ENCODE results near the gene OR12D1. TPM values are rescaled to one million over a fixed set of nuclear protein-coding genes. Genes with fewer than 3 reads are reported as not detected.
"Not testable (repeated sequence)": the region's sequence is repeated elsewhere in the genome, so short reads cannot be mapped to it uniquely, and the experiment has no call there.

The OR12D1 gene
- polyA plus RNA-seq, 1 experiment, result not detected

- Histone ChIP-seq H3K27me3 (ENCODE audit: control insufficient read depth, insufficient read depth, low read length) (no peaks in the 10 kb centered on the region), H3K9me3 (ENCODE audit: control insufficient read depth, insufficient read depth, low read length) (peaks cover 12% of the 10 kb centered on the region), H3K27ac (ENCODE audit: low read depth, low read length) (no peak overlapping the region), H3K4me3 (ENCODE audit: low read depth, low read length) (no peak overlapping the region)
- no peak for DNase-seq (ENCODE audit: low read depth, low spot score)
- ChIA-PET CTCF (no interaction called here), POLR2A (no interaction called here)
- no peak for TF ChIP-seq CTCF (IDR thresholded peaks at IDR 0.05; ENCODE audit: low read depth, low read length)
Observed at GRCh38 chr6:29442719-29443118, 28.0 kb downstream of the OR12D1 start.

GRCh38 chr6:29444031-29444430, 29.3 kb downstream of the OR12D1 start:
- H3K27me3 ChIP-seq (ENCODE audit: control insufficient read depth, insufficient read depth, low read length); H3K27ac ChIP-seq (ENCODE audit: low read depth, low read length); H3K4me3 ChIP-seq (ENCODE audit: low read depth, low read length); DNase-seq (ENCODE audit: low read depth, low spot score); POLR2A ChIA-PET; CTCF ChIA-PET: not testable (repeated sequence)
- H3K9me3 ChIP-seq (ENCODE audit: control insufficient read depth, insufficient read depth, low read length), result peaks cover 16% of the 10 kb centered on the region

GRCh38 chr6:29447670-29448069, 32.9 kb downstream of the OR12D1 start:
- TF ChIP-seq CTCF (IDR thresholded peaks at IDR 0.05; ENCODE audit: low read depth, low read length), result no peak
- H3K27ac ChIP-seq (ENCODE audit: low read depth, low read length), result no peak overlapping the region

GRCh38 chr6:29451471-29452193, 36.9 kb downstream of the OR12D1 start:
- H3K9me3 ChIP-seq (ENCODE audit: control insufficient read depth, insufficient read depth, low read length), result peaks cover 10% of the 10 kb centered on the region
- CTCF ChIA-PET, result no interaction called here
- DNase-seq (ENCODE audit: low read depth, low spot score), result no peak
- POLR2A ChIA-PET, result no interaction called here
- no peak overlapping the region for H3K4me3 ChIP-seq (ENCODE audit: low read depth, low read length)
- H3K27ac ChIP-seq (ENCODE audit: low read depth, low read length), result no peak overlapping the region
- no peaks in the 10 kb centered on the region for H3K27me3 ChIP-seq (ENCODE audit: control insufficient read depth, insufficient read depth, low read length)
- TF ChIP-seq CTCF (IDR thresholded peaks at IDR 0.05; ENCODE audit: low read depth, low read length), result no peak

More at GRCh38 chr6:29447670-29448069, 32.9 kb downstream of the OR12D1 start:
- Histone ChIP-seq H3K4me3 (ENCODE audit: low read depth, low read length) (no peak overlapping the region), H3K9me3 (ENCODE audit: control insufficient read depth, insufficient read depth, low read length) (peaks cover 12% of the 10 kb centered on the region; the same call in 1 of the 2 replicates), H3K27me3 (ENCODE audit: control insufficient read depth, insufficient read depth, low read length) (no peaks in the 10 kb centered on the region)
- no peak for DNase-seq (ENCODE audit: low read depth, low spot score)
- CTCF ChIA-PET, result no interaction called here
- POLR2A ChIA-PET, result no interaction called here

GRCh38 chr6:29456971-29457370, 42.2 kb downstream of the OR12D1 start, which contains the start of the genes OR11A1 and OR2H1:
TSS of gene OR11A1 (minus strand) at chr6:29457071. CDS start at chr6:29427641, 29,430 bp downstream.
TSS of gene OR2H1 (plus strand) at chr6:29457155. CDS start at chr6:29461770, 4,615 bp downstream.
- CTCF ChIA-PET, result interaction anchor here (0.6 kb wide), 1 partner anchor 196 kb away, joined by 3 read pairs; no protein-coding TSS in a partner anchor
- Histone ChIP-seq H3K27ac (ENCODE audit: low read depth, low read length) (no peak within 1 kb of the TSS), H3K4me3 (ENCODE audit: low read depth, low read length) (no peak within 1 kb of the TSS), H3K9me3 (ENCODE audit: control insufficient read depth, insufficient read depth, low read length) (peaks cover 5% of the 10 kb centered on the region), H3K27me3 (ENCODE audit: control insufficient read depth, insufficient read depth, low read length) (no peaks in the 10 kb centered on the region)
- DNase-seq (ENCODE audit: low read depth, low spot score), result no peak
- POLR2A ChIA-PET, result no interaction called here
- no peak for TF ChIP-seq CTCF (IDR thresholded peaks at IDR 0.05; ENCODE audit: low read depth, low read length)

Measured in AG04450 (cell line).